ENCODE results near the gene CCDC85B.
A peak's percentile ranks its signal among the peaks of the same experiment; 100 is the strongest.

Gene CCDC85B

GRCh38 chr11:65856689-65857499 lies 33.6 kb upstream of the CCDC85B start:
- in situ Hi-C loops (cut with HindIII; ENCODE audit: low pct_ligation_motif_present, low pct_unique_long_range_greater_than_20kb, low sequenced_read_pairs): no loop called here
- DNase-seq: peak; percentile 64

DNA sequence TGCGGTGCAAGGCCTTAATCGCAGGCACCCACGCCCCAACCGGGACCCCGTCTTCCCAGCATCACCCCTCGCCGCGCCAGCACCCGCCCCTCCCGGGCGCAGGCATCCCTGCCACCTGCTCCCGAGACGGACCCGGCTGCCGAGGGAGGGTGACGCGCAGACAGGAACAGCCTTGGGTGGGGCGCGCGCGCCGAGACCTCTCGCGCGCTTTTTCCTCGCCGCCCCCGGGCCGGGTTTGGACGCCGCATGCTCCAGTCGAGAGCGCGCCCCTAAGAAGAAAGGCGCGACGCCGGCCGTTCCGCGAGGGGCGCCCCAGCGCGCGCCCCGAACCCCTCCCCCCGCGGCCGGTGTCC lies 33.0 kb upstream of the CCDC85B start:
- in situ Hi-C loops (cut with HindIII; ENCODE audit: low pct_ligation_motif_present, low pct_unique_long_range_greater_than_20kb, low sequenced_read_pairs): no loop called here
- DNase-seq: no peak

- in situ Hi-C loops (cut with HindIII; ENCODE audit: low pct_ligation_motif_present, low pct_unique_long_range_greater_than_20kb, low sequenced_read_pairs): no loop called here
- peak; percentile 94 for DNase-seq
Measured at GRCh38 chr11:65857853-65858680, 32.4 kb upstream of the CCDC85B start, which contains the start of gene CFL1. Gene CFL1 (minus strand): TSS chr11:65858180. CDS start chr11:65858099, 81 bp downstream.

DNA sequence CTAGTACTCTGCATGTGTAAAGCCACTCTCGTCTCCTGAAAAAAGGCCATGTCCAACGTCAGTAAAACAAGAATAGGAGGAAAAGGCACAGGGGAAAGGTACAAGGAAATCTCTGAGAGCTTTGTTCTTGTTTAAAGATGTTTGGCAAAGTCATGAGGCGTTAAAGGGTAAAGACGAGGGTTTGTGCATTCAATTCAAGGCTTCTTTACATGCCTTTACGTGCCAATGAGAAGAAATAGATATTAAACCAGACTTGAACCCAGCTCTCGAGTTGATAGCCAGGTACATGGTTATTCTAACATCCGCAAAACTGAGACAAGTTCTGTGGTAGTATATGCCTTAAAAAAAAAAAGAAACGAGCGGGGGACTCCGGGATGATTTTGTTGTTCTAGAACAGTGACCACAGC lies 31.8 kb upstream of the CCDC85B start:
- peak; percentile 30 for DNase-seq
- in situ Hi-C loops (cut with HindIII; ENCODE audit: low pct_ligation_motif_present, low pct_unique_long_range_greater_than_20kb, low sequenced_read_pairs): no loop called here

DNA sequence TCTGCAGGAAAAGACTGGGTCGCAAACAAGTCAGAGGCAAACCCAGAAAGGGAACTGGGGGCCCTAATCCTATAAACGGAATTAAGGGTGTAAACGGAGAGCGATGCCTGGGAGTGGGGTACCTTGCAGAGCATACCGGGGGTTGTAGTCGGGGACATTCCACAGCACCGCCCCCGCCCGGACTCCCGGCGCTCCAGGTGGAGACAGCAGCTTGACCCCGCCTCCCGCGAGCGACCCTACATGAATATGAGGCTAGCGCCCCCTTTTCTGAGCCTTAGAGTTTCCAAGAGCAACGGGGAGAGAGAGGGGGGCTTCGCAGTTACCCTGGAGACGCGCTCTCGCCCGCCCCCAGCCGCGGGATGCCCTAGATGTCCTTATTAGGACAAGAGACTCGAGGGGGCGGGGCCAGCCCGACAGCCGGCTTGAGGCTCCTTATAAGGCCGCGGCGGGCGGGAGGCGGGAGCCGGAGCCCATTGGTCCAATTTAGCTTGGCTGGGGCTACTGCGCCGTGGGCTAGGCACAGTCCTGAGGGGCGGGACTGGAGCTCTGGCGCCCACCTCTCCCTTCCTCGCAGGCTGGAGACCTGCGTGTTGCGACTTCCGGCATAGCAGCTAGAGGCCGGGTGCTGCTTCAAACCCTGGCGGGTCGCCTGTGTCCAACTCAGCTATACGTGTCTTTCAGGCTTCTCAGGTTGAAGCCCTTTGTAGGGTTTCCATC lies 31.2 kb upstream of the CCDC85B start:
- peak; percentile 97 for DNase-seq
- in situ Hi-C loops (cut with HindIII; ENCODE audit: low pct_ligation_motif_present, low pct_unique_long_range_greater_than_20kb, low sequenced_read_pairs): no loop called here

- in situ Hi-C loops (cut with HindIII; ENCODE audit: low pct_ligation_motif_present, low pct_unique_long_range_greater_than_20kb, low sequenced_read_pairs): no loop called here
- no peak for DNase-seq
Measured at GRCh38 chr11:65859812-65860277, 30.6 kb upstream of the CCDC85B start.

- in situ Hi-C loops (cut with HindIII; ENCODE audit: low pct_ligation_motif_present, low pct_unique_long_range_greater_than_20kb, low sequenced_read_pairs): no loop called here
- DNase-seq: peak; percentile 97
Measured at GRCh38 chr11:65860278-65861164, 30.0 kb upstream of the CCDC85B start, which contains the start of gene MUS81. Gene MUS81 (plus strand): TSS chr11:65860433. CDS start chr11:65860754, 321 bp downstream.

DNA sequence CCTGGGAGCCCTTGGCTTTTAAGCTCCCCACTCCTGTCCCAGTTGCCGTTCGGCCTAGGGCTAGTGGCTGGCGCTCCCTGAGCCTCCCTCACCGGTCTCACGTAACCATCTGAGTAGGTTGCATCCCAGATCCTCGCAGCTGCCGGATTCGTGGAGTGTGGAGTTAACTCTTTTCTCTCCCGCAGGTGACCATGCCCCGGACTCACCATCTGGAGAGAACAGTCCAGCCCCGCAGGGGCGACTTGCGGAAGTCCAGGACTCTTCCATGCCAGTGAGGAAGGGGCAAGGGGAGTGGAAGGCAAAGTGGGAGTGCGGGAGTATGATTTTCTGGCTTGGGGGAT lies 29.3 kb upstream of the CCDC85B start:
- in situ Hi-C loops (cut with HindIII; ENCODE audit: low pct_ligation_motif_present, low pct_unique_long_range_greater_than_20kb, low sequenced_read_pairs): no loop called here
- DNase-seq: no peak

DNA sequence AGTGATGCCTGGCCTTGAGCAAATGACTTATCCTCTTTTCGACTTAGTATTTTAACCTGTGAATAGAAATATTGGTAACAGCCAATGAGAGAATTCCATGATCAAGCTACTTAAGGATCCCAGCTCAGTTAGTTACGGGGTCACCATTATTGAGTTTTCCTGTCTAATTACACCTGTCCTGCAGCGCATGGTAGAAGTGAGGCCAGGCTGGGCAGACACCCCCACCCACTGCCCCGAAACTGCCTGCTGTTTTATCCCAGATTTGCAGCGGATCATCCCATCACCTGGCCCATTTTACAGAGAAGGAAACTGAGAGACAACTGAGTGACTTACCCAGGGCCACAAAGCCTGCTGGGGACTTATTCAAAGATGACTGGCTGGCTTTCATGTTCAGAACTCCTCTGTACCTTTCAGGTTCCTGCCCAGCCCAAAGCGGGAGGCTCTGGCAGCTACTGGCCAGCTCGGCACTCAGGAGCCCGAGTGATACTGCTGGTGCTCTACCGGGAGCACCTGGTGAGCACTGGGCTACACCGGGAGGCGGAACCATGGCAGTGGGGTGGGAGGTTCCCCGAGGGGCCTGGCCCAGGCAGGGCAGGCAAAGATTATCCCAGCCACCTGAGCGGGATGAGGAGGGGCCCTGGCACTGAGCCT lies 28.8 kb upstream of the CCDC85B start:
- DNase-seq: no peak
- in situ Hi-C loops (cut with HindIII; ENCODE audit: low pct_ligation_motif_present, low pct_unique_long_range_greater_than_20kb, low sequenced_read_pairs): no loop called here

DNA sequence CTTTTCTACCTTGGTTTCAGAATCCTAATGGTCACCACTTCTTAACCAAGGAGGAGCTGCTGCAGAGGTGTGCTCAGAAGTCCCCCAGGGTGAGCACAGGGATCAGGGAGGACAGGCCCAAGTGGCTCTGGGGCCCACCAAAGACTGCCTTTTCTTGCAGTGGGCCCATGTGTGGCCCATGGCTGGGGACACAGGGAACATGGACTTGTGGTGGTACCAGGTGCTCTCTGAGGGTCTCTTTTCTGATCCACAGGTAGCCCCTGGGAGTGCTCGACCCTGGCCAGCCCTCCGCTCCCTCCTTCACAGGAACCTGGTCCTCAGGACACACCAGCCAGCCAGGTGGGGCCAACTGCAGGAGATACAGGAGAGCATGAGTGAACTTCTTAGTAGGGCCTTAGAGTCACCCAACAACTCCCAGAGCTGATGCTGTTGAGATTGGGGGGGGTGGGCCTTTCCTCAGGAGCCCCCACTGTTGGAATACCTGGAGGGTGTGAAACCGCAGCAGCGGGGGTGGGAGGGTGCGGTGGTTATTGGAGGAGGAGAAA lies 28.2 kb upstream of the CCDC85B start:
- in situ Hi-C loops (cut with HindIII; ENCODE audit: low pct_ligation_motif_present, low pct_unique_long_range_greater_than_20kb, low sequenced_read_pairs): no loop called here
- no peak for DNase-seq

GRCh38 chr11:65862941-65863888 lies 27.3 kb upstream of the CCDC85B start:
- in situ Hi-C loops (cut with HindIII; ENCODE audit: low pct_ligation_motif_present, low pct_unique_long_range_greater_than_20kb, low sequenced_read_pairs): no loop called here
- DNase-seq: no peak

DNA sequence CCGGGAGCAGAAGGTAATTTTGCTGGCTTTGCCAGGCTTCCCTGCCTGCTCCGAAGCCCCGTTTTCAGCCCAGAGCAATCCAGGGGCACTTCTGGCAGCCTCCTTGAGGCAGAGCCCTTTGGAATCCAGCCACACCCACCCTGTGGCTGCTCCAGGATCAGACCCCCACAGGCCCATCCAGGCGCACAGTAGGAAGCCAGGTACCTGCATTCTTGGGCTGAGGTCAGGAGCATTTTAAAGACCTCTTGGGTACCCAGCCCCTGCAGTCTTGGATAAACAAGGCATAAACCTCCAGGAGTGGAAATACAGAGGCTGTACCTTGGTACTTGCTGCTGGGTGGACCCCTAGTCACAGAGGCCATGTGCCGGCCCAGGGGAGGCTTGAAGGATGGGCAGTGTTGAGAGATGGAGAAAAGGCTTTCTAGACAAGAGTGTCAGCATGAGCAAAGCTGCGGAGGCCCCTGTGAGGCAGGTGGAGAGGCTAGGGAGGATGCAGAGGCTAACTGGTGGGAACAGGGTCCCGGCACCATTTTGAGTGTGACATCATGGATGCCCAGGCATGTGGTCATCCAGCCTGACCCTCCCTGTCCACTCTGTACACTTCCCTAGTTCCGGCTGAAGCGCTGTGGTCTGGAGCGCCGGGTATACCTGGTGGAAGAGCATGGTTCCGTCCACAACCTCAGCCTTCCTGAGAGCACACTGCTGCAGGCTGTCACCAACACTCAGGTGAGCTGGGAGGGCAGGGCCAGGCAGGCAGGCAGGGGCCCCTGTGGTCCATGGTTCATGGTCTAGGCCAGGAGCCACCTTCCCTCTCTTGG lies 26.4 kb upstream of the CCDC85B start:
- in situ Hi-C loops (cut with HindIII; ENCODE audit: low pct_ligation_motif_present, low pct_unique_long_range_greater_than_20kb, low sequenced_read_pairs): no loop called here
- DNase-seq: no peak

- DNase-seq: no peak
- in situ Hi-C loops (cut with HindIII; ENCODE audit: low pct_ligation_motif_present, low pct_unique_long_range_greater_than_20kb, low sequenced_read_pairs): no loop called here
Measured at GRCh38 chr11:65864706-65865471, 25.6 kb upstream of the CCDC85B start.

GRCh38 chr11:65865550-65866172 lies 24.8 kb upstream of the CCDC85B start:
- DNase-seq: no peak
- in situ Hi-C loops (cut with HindIII; ENCODE audit: low pct_ligation_motif_present, low pct_unique_long_range_greater_than_20kb, low sequenced_read_pairs): no loop called here

All from ACHN (cell line).